ENCODE measurements around the gene RGS16.

Gene RGS16

GRCh38 chr1:182610606-182611194 lies 6.5 kb upstream of the RGS16 start:
- H3K27ac ChIP-seq, result no peak overlapping the region
- no peak for DNase-seq (ENCODE audit: low read depth, low spot score)

- DNase-seq (ENCODE audit: low read depth, low spot score), result no peak
Observed at GRCh38 chr1:182608845-182609610, 4.8 kb upstream of the RGS16 start.

GRCh38 chr1:182608236-182608635 lies 4.0 kb upstream of the RGS16 start:
- no peak overlapping the region for H3K27ac ChIP-seq
- no peak for DNase-seq (ENCODE audit: low read depth, low spot score)

More at GRCh38 chr1:182608845-182609610, 4.8 kb upstream of the RGS16 start:
- H3K27ac ChIP-seq, result no peak overlapping the region

- DNase-seq (ENCODE audit: low read depth, low spot score), result no peak
- H3K27ac ChIP-seq, result no peak overlapping the region
Observed at GRCh38 chr1:182607566-182607965, 3.4 kb upstream of the RGS16 start.

- no peak overlapping the region for H3K27ac ChIP-seq
- no peak for DNase-seq (ENCODE audit: low read depth, low spot score)
Observed at GRCh38 chr1:182603646-182604174, 479 bp downstream of the RGS16 start.

- DNase-seq (ENCODE audit: low read depth, low spot score), result no peak
Observed at GRCh38 chr1:182602935-182603645, 1.1 kb downstream of the RGS16 start.

GRCh38 chr1:182601913-182602312 lies 2.3 kb downstream of the RGS16 start:
- H3K27ac ChIP-seq, result no peak overlapping the region
- DNase-seq (ENCODE audit: low read depth, low spot score), result no peak

More at GRCh38 chr1:182602935-182603645, 1.1 kb downstream of the RGS16 start:
- H3K27ac ChIP-seq, result no peak overlapping the region

GRCh38 chr1:182601416-182601786 lies 2.8 kb downstream of the RGS16 start:
- DNase-seq (ENCODE audit: low read depth, low spot score), result no peak
- H3K27ac ChIP-seq, result no peak overlapping the region

GRCh38 chr1:182600745-182601415 lies 3.3 kb downstream of the RGS16 start:
- DNase-seq (ENCODE audit: low read depth, low spot score), result no peak
- H3K27ac ChIP-seq, result no peak overlapping the region

GRCh38 chr1:182600036-182600713 lies 4.0 kb downstream of the RGS16 start:
- no peak for DNase-seq (ENCODE audit: low read depth, low spot score)
- H3K27ac ChIP-seq, result no peak overlapping the region

GRCh38 chr1:182599339-182599738 lies 4.8 kb downstream of the RGS16 start:
- no peak for DNase-seq (ENCODE audit: low read depth, low spot score)
- no peak overlapping the region for H3K27ac ChIP-seq

- DNase-seq (ENCODE audit: low read depth, low spot score), result no peak
- H3K27ac ChIP-seq, result no peak overlapping the region
Observed at GRCh38 chr1:182598296-182598695, 5.9 kb downstream of the RGS16 start.

- no peak for DNase-seq (ENCODE audit: low read depth, low spot score)
Observed at GRCh38 chr1:182596934-182597333, 7.3 kb downstream of the RGS16 start.

GRCh38 chr1:182595641-182596240 lies 8.4 kb downstream of the RGS16 start:
- DNase-seq (ENCODE audit: low read depth, low spot score), result no peak
- H3K27ac ChIP-seq, result no peak overlapping the region

More at GRCh38 chr1:182596934-182597333, 7.3 kb downstream of the RGS16 start:
- H3K27ac ChIP-seq, result no peak overlapping the region

- DNase-seq (ENCODE audit: low read depth, low spot score), result no peak
- H3K27ac ChIP-seq, result no peak overlapping the region
Observed at GRCh38 chr1:182589931-182590330, 14.3 kb downstream of the RGS16 start.

GRCh38 chr1:182589520-182589919 lies 14.7 kb downstream of the RGS16 start:
- peak overlapping the region; percentile 87 for H3K27ac ChIP-seq
- no peak for DNase-seq (ENCODE audit: low read depth, low spot score)

GRCh38 chr1:182588500-182589396 lies 15.4 kb downstream of the RGS16 start, which contains the start of gene RNASEL:
RNASEL (minus strand) TSS chr1:182589256; CDS start chr1:182586806, 2,450 bp downstream.
- peak within 1 kb of the TSS; percentile 87 for H3K27ac ChIP-seq

More at GRCh38 chr1:182588500-182589396, 15.4 kb downstream of the RGS16 start, which contains the start of gene RNASEL:
- DNase-seq (ENCODE audit: low read depth, low spot score), result no peak
